SK-N-SH (cell line): ENCODE results near the gene TEPSIN. TPM values are rescaled to one million over a fixed set of nuclear protein-coding genes. Genes with fewer than 3 reads are reported as not detected.

Source experiments
- CTCF ChIA-PET: fragments of 300-600, 350-600 bp; formaldehyde crosslinking; extraction: SDS; loops from one replicate; lab custom pipeline; 2021; lab: Yijun Ruan, JAX
- POLR2A ChIA-PET: fragments of 350-600 bp; sonication (Branson Sonifier 250); formaldehyde crosslinking; extraction: SDS; loops from one replicate; lab custom pipeline; 2020; ENCODE audit warnings: antibody characterized with exemption, inconsistent platforms; lab: Yijun Ruan, JAX
- DNase-seq: peaks from one replicate; pipeline ENCODE4 v3.0.0; 2012
- H2AFZ ChIP-seq: fragments of 200-600 bp; sonication (generic); 2 replicates; pipeline ENCODE4 v1.8.1; 2016; ENCODE audit warnings: antibody characterized with exemption, mild to moderate bottlenecking, low read depth
- H3F3A ChIP-seq: fragments of 200-600 bp; sonication (generic); replicated peaks from 2 replicates; pipeline ENCODE3; 2016; ENCODE audit warnings: antibody characterized with exemption, mild to moderate bottlenecking; ENCODE audit not compliant: insufficient read depth
- H3K27ac ChIP-seq, 2 experiments: fragments of 200-500 bp in 1 of 2; fragments of 200-600 bp in 1 of 2; sonication (Bioruptor generic) in 1 of 2; sonication (generic), shearing (Covaris generic) in 1 of 2; 2 replicates each; pipeline versions ENCODE4 v1.5.1 to v1.6.1; 2014 to 2016; ENCODE audit warnings: low read depth in 2 of 2, inconsistent platforms in 1 of 2, low read length in 1 of 2, mild to moderate bottlenecking in 1 of 2, mixed read lengths in 1 of 2
- H3K27me3 ChIP-seq: fragments of 200-600 bp; sonication (generic), shearing (Covaris generic); 2 replicates; pipeline ENCODE4 v1.6.1; 2016; ENCODE audit warnings: mixed run types; ENCODE audit not compliant: insufficient read depth
- H3K36me3 ChIP-seq, 2 experiments: fragments of 200-500 bp in 1 of 2; fragments of 200-600 bp in 1 of 2; sonication (Bioruptor generic) in 1 of 2; sonication (generic) in 1 of 2; replicated peaks in 1 of 2; 2 replicates each; pipeline versions ENCODE3 to v1.5.1; 2014 to 2016; ENCODE audit warnings: low read length in 1 of 2, mild to moderate bottlenecking in 1 of 2; ENCODE audit not compliant: insufficient read depth in 2 of 2, control insufficient read depth in 1 of 2
- H3K4me1 ChIP-seq, 2 experiments: fragments of 200-500 bp in 1 of 2; fragments of 200-600 bp in 1 of 2; sonication (Bioruptor generic) in 1 of 2; sonication (generic), shearing (Covaris generic) in 1 of 2; 2 replicates each; pipeline versions ENCODE4 v1.5.1 to v1.6.1; 2014 to 2016; ENCODE audit warnings: low read depth in 1 of 2, low read length in 1 of 2, mixed run types in 1 of 2; ENCODE audit not compliant: insufficient read depth in 2 of 2, control insufficient read depth in 1 of 2
- H3K4me2 ChIP-seq: fragments of 200-600 bp; sonication (generic), shearing (Covaris generic); 2 replicates; pipeline ENCODE4 v1.6.1; 2017; ENCODE audit warnings: mixed run types
- H3K4me3 ChIP-seq, 2 experiments: fragments of 200-500 bp in 1 of 2; fragments of 200-600 bp in 1 of 2; sonication (Bioruptor generic) in 1 of 2; sonication (generic), shearing (Covaris generic) in 1 of 2; 2 replicates each; pipeline versions ENCODE4 v1.5.1 to v1.8.1; 2014 to 2016; ENCODE audit warnings: low read depth in 2 of 2, inconsistent platforms in 1 of 2, low read length in 1 of 2, mild to moderate bottlenecking in 1 of 2, mixed read lengths in 1 of 2, moderate library complexity in 1 of 2
- H3K79me2 ChIP-seq: fragments of 200-600 bp; sonication (generic); 2 replicates; pipeline ENCODE4 v1.8.1; 2017; ENCODE audit warnings: mild to moderate bottlenecking; ENCODE audit not compliant: insufficient read depth
- H3K9ac ChIP-seq: fragments of 200-600 bp; sonication (generic); 2 replicates; pipeline ENCODE4 v1.6.1; 2017; ENCODE audit warnings: mixed run types
- H3K9me2 ChIP-seq: fragments of 200-600 bp; sonication (generic); 2 replicates; pipeline ENCODE4 v1.6.1; 2017; ENCODE audit warnings: mixed run types
- H3K9me3 ChIP-seq: fragments of 200-600 bp; sonication (generic); 2 replicates; pipeline ENCODE4 v1.6.1; 2017; ENCODE audit warnings: mixed run types, mild to moderate bottlenecking, moderate library complexity
- H4K20me1 ChIP-seq: fragments of 200-600 bp; sonication (generic); 2 replicates; pipeline ENCODE4 v1.6.1; 2017; ENCODE audit warnings: mild to moderate bottlenecking, mixed run types; ENCODE audit not compliant: insufficient read depth
- CHD2 ChIP-seq: fragments of 150-350 bp; IDR thresholded peaks from 2 replicates; pipeline ENCODE4 v1.6.1; 2018; ENCODE audit warnings: low read length; ENCODE audit not compliant: partially characterized antibody
- EP300 ChIP-seq, 2 experiments: IDR thresholded peaks; 2 replicates each; pipeline versions ENCODE4 v1.4.0 to v1.6.1; 2012; ENCODE audit warnings: borderline replicate concordance in 1 of 2, low read depth in 1 of 2, low read length in 1 of 2
- EZH2phosphoT487 ChIP-seq: fragments of 200-600 bp; sonication (generic); IDR thresholded peaks from 2 replicates; pipeline ENCODE4 v1.6.1; 2017; ENCODE audit warnings: low read depth, mixed run types, mild to moderate bottlenecking, antibody characterized with exemption, moderate library complexity, borderline replicate concordance
- FOSL2 ChIP-seq: IDR thresholded peaks from 2 replicates; pipeline ENCODE4 v1.4.0; 2012; ENCODE audit warnings: low read depth, mild to moderate bottlenecking, moderate library complexity, borderline replicate concordance
- FOXJ3 ChIP-seq: sonication (generic); formaldehyde crosslinking; IDR thresholded peaks from 2 replicates; pipeline ENCODE4 v1.5.1; 2020; ENCODE audit warnings: mild to moderate bottlenecking, missing genetic modification reagents
- GABPA ChIP-seq: IDR thresholded peaks from 2 replicates; pipeline ENCODE4 v1.4.0; 2012; ENCODE audit warnings: low read depth, mild to moderate bottlenecking
- IRF3 ChIP-seq: fragments of 150-350 bp; IDR thresholded peaks from 2 replicates; pipeline ENCODE4 v1.6.1; 2016; ENCODE audit warnings: mild to moderate bottlenecking, low read depth, low read length
- MEF2A ChIP-seq: IDR thresholded peaks from 2 replicates; pipeline ENCODE4 v1.4.0; 2012; ENCODE audit warnings: low read depth, borderline replicate concordance
- NRF1 ChIP-seq: IDR thresholded peaks from 2 replicates; pipeline ENCODE4 v1.6.1; 2012; ENCODE audit warnings: low read depth, mild to moderate bottlenecking, low read length
- POLR2AphosphoS5 ChIP-seq: IDR thresholded peaks from 2 replicates; pipeline ENCODE4 v1.6.1; 2012; ENCODE audit warnings: low read depth, low read length
- RAD21 ChIP-seq: IDR thresholded peaks from 2 replicates; pipeline ENCODE4 v1.6.1; 2012; ENCODE audit warnings: mild to moderate bottlenecking, low read length
- RCOR1 ChIP-seq: fragments of 150-350 bp; IDR thresholded peaks from 2 replicates; pipeline ENCODE4 v1.6.1; 2017; ENCODE audit warnings: antibody characterized with exemption, low read length
- RFX5 ChIP-seq: IDR thresholded peaks from 2 replicates; pipeline ENCODE4 v1.6.1; 2012; ENCODE audit warnings: mild to moderate bottlenecking, improper control_type of control experiment, low read length
- SIN3A ChIP-seq: IDR thresholded peaks from 2 replicates; pipeline ENCODE4 v1.6.1; 2012; ENCODE audit warnings: low read depth, mild to moderate bottlenecking, low read length, moderate library complexity, borderline replicate concordance
- SMC3 ChIP-seq: IDR thresholded peaks from 2 replicates; pipeline ENCODE4 v1.6.1; 2012; ENCODE audit warnings: low read depth, low read length, improper control_type of control experiment
- TAF1 ChIP-seq: IDR thresholded peaks from 2 replicates; pipeline ENCODE4 v1.6.1; 2012; ENCODE audit warnings: low read depth, mild to moderate bottlenecking, low read length, moderate library complexity, borderline replicate concordance
- USF1 ChIP-seq: IDR thresholded peaks from 2 replicates; pipeline ENCODE4 v1.4.0; 2012; ENCODE audit warnings: low read depth, borderline replicate concordance
- USF2 ChIP-seq: fragments of 150-350 bp; IDR thresholded peaks from 2 replicates; pipeline ENCODE4 v1.6.1; 2017; ENCODE audit warnings: antibody characterized with exemption, low read length, low read depth, borderline replicate concordance
- ZBTB33 ChIP-seq: IDR thresholded peaks from 2 replicates; pipeline ENCODE4 v1.4.0; 2012; ENCODE audit warnings: low read depth, borderline replicate concordance
- WGBS: methylation state at CpG from one replicate; pipeline ENCODE4 v1.1.6; 2017; ENCODE audit warnings: low lambda C conversion rate; 5-methylcytosine and 5-hydroxymethylcytosine counted together
- polyA plus RNA-seq, 3 experiments: library from polyadenylated mRNA; depleted of rRNA; stranded (reverse); fragments of >200 nt; gene quantifications; 2 replicates each; pipeline ENCODE4 v1.2.3, GENCODE V29; 2012
- TF ChIP-seq, protein P1 (sequence below): IDR thresholded peaks from 2 replicates; pipeline ENCODE4 v1.4.0; 2012; ENCODE audit warnings: low read depth

TEPSIN gene
- polyA plus RNA-seq, 1 of the 3 experiments (the other 2 are of a cell fraction), result 35.3 TPM

- TF ChIP-seq MEF2A (no peak), ZBTB33 (no peak), GABPA (no peak), SIN3A (no peak), USF1 (no peak), FOSL2 (no peak)
- peaks cover 24 to 65% of the 10 kb centered on the region in 2 experiments for H3K36me3 ChIP-seq
- H2AFZ ChIP-seq, result no peak overlapping the region
- POLR2A ChIA-PET, result no interaction called here
- H3K4me3 ChIP-seq, result no peak overlapping the region
- H3K9me3 ChIP-seq, result no peaks in the 10 kb centered on the region
- peak overlapping the region in 1 of 2 experiments; percentile 77; a peak in 2 of 4 replicates for H3K27ac ChIP-seq
- H3K4me2 ChIP-seq, result no peak overlapping the region
- H3K27me3 ChIP-seq, result no peaks in the 10 kb centered on the region
- no peaks in the 10 kb centered on the region for H3K9me2 ChIP-seq
- peaks cover 14% of the 10 kb centered on the region; the same call in 1 of the 2 replicates for H4K20me1 ChIP-seq
- no peak overlapping the region for H3K9ac ChIP-seq
- 97% methylated on average over 11 of the region's 11 CpGs for WGBS
- no peaks in the 10 kb centered on the region for H3K79me2 ChIP-seq
- no peaks in the 10 kb centered on the region for H3F3A ChIP-seq
- CTCF ChIA-PET, result interaction anchor here (0.6 to 4.7 kb wide), 7 partner anchors 9 to 164 kb away, joined by 3 to 55 read pairs (median 6); no protein-coding TSS in a partner anchor
- H3K4me1 ChIP-seq, result peaks cover 0 to 21% of the 10 kb centered on the region in 2 experiments; a peak in 1 of 4 replicates
- DNase-seq, result no peak
Observed at GRCh38 chr17:81276781-81277180, 37.9 kb upstream of the TEPSIN start.

GRCh38 chr17:81274471-81274855 lies 35.6 kb upstream of the TEPSIN start:
- H3K9me3 ChIP-seq, result no peaks in the 10 kb centered on the region
- no peak overlapping the region for H2AFZ ChIP-seq
- H3K9ac ChIP-seq, result no peak overlapping the region
- H3K4me3 ChIP-seq, result no peak overlapping the region
- H3F3A ChIP-seq, result peaks cover under 1% of the 10 kb centered on the region
- CTCF ChIA-PET, result interaction anchor here (1.1 to 1.8 kb wide), 4 partner anchors 16 to 327 kb away, joined by 3 to 8 read pairs (median 4); no protein-coding TSS in a partner anchor
- no peak overlapping the region for H3K4me2 ChIP-seq
- H3K9me2 ChIP-seq, result no peaks in the 10 kb centered on the region
- H3K4me1 ChIP-seq, result peaks cover 0 to 21% of the 10 kb centered on the region in 2 experiments; a peak in 1 of 4 replicates
- no peak overlapping the region for H3K27ac ChIP-seq
- H3K79me2 ChIP-seq, result no peaks in the 10 kb centered on the region
- DNase-seq, result no peak
- no peak for TF ChIP-seq POLR2AphosphoS5
- TF ChIP-seq RFX5, result no peak
- no peak for TF ChIP-seq EZH2phosphoT487
- TF ChIP-seq MEF2A, result no peak
- no peak for TF ChIP-seq TAF1
- no peak for TF ChIP-seq EP300 (IDR thresholded peaks at IDR 0.05; ENCODE audit: borderline replicate concordance in 1 of 2, low read depth in 1 of 2, low read length in 1 of 2)
- TF ChIP-seq CHD2, result no peak
- TF ChIP-seq RAD21, result no peak
- no peak for TF ChIP-seq NRF1
- TF ChIP-seq USF1, result no peak
- TF ChIP-seq USF2, result no peak
- no peak for TF ChIP-seq SMC3
- TF ChIP-seq, protein P1, sequence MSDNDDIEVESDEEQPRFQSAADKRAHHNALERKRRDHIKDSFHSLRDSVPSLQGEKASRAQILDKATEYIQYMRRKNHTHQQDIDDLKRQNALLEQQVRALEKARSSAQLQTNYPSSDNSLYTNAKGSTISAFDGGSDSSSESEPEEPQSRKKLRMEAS, result no peak
- no peak for TF ChIP-seq RCOR1
- no peak for TF ChIP-seq FOXJ3
- TF ChIP-seq IRF3, result no peak
- TF ChIP-seq, all 33 proteins: peak for 0
- Histone ChIP-seq H3K27me3 (no peaks in the 10 kb centered on the region), H3K36me3 (peaks cover 34 to 69% of the 10 kb centered on the region in 2 experiments), H4K20me1 (peaks cover 10% of the 10 kb centered on the region; the same call in 1 of the 2 replicates)
- POLR2A ChIA-PET, result interaction anchor here (1.0 kb wide), 1 partner anchor 21 kb away, joined by 3 read pairs; the partner anchor contains the start of gene SLC38A10
- 96% methylated on average over 14 of the region's 14 CpGs for WGBS
